AG08395 (cell line): Measurements from ENCODE around the gene PBX4.

Experiments used
- DNase-seq: peaks from one replicate; pipeline ENCODE4 v3.0.0; 2012; ENCODE audit warnings: mixed read lengths, low spot score

The PBX4 gene

GRCh38 chr19:19649155-19649554, 30.7 kb upstream of the PBX4 start:
- DNase-seq = no peak

GRCh38 chr19:19647037-19647835, 28.7 kb upstream of the PBX4 start:
- no peak for DNase-seq

GRCh38 chr19:19645233-19645870, 26.9 kb upstream of the PBX4 start:
- DNase-seq = no peak

GRCh38 chr19:19644054-19644388, 25.5 kb upstream of the PBX4 start:
- no peak for DNase-seq

GRCh38 chr19:19643158-19644053, 24.9 kb upstream of the PBX4 start, which contains the start of gene GMIP:
Gene GMIP, minus strand, starts transcription at chr19:19643657. Its CDS starts 128 bp downstream, at chr19:19643529.
- DNase-seq = peak; percentile 87

DNA sequence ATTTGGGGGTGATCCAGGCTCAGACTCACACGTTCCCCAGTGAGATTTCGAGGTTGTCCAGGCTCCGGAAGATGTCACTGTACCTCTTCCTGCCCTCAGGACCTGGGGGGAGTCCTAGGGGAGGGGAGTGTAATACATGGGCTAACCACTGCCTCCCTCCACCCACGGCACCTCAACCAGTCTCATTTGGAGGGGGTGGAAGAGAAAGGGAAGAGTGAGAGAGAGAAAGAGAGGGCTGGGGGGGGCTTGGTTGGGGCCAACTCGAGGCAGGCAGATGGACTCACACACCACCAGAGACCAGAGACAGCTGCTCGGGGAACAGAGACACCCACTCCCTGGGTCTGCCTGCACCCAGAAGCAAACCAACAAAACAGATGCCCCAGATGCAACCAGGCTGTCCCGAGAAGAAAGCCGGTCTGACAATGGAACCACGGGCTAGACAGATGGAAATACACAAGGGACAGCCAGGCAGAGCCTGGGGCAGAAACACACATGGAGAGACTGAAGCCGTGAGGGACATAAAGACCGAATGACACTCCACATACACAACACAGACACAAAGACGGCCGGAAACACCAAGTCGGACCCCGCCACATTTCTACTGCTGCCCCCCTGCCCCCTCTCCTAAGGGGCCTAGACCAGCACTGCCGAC, 24.1 kb upstream of the PBX4 start:
- peak; percentile 40 for DNase-seq

GRCh38 chr19:19637523-19638251, 19.2 kb upstream of the PBX4 start:
- no peak for DNase-seq

DNA sequence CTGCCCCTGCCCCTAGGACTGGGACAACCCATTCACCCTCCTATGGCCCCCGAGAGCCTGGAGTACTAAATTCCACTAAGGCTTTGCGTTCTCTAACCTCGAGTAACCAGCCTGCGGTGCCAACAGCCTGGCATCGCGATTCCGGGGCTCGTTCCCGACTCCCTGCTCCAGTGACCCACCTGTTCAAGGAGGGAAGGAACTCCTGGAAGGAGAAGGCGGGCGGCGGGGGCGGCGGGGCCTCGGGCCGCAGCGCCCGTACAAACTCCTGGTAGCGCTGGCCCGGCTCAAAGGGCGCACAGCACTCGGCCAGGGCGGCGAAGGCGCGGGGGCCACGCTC, 18.7 kb upstream of the PBX4 start:
- DNase-seq = no peak

GRCh38 chr19:19636573-19637185, 18.2 kb upstream of the PBX4 start:
- DNase-seq = no peak

GRCh38 chr19:19635313-19635702, 16.8 kb upstream of the PBX4 start:
- no peak for DNase-seq

DNA sequence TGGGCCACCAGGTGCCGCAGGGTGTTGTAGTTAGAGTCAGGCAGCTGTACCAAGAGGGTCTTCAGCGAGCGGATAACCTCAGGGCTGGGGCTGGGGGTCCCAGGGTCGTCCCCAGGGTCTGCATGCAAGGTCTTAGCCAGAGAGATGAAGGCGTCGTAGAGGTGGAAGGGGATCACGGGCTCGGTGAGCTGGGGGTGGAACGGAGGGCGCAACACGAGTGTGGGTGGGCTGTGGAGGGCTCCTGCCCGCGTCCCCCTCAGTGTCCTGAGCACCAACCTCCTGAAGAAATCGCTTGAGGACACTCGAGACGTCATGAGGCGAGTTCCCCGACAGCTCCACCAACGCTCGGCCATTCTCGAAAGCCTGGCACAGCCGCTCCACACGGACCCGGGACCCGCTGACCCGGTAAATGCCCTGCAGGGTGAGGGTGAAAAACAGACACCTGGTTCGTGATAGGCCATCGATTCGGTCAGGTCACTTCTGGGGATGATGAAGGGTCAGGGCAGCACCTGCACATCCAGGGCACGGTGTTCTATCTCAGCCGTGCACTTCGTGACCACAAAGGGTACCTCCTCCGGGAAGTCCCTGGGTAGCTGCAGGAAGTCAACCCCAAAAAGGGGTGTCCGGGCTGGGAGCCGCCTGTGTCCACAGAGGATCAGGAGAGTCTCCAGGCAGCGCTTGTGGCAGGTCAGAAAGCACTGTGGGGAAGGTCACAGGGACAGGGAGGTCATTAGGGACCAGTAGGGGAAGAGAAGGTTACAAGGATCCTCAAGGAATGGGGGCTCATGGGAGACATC, 16.2 kb upstream of the PBX4 start:
- no peak for DNase-seq

- no peak for DNase-seq
These were observed 15.4 kb upstream of the PBX4 start for GRCh38 chr19:19633711-19634515.

DNA sequence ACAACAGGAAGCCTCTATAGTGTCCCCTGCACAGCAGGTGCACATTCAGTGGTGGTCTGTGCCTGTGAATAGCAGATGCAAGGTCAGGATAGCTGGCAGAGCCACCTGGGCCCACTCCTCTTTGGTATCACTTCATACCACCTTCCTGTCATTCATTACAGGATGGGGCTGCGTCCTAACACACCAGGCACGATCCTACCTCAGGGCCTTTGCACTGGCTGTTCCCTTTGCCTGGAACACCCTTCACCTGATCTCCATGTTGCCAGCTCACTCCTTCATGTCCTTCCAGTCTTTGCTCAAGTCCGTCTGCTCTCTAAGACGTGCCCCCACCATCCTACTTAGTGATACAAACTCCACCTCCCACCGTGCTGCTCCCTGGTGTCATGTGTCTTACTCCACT, 14.2 kb upstream of the PBX4 start:
- DNase-seq = no peak

GRCh38 chr19:19631346-19631745, 12.9 kb upstream of the PBX4 start:
- DNase-seq = no peak

DNA sequence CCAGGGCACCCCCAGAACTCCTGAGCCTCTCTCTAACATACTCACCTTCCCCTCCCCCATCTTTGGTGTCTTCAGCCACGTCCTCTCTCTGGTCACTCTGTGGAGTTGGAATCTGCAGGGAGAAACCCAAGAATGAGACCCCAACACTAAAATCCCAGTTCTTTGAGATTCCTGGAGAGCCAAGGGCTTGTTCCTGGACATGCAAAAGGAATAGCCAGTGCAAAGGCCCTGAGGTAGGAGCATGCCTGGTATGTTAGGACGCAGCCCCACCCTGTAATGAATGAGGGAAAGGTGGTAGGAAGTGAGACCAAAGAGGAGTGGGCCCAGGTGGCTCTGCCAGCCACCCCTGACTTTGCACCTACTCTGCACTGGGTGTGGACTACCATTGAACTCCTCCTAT, 11.9 kb upstream of the PBX4 start:
- DNase-seq = no peak

DNA sequence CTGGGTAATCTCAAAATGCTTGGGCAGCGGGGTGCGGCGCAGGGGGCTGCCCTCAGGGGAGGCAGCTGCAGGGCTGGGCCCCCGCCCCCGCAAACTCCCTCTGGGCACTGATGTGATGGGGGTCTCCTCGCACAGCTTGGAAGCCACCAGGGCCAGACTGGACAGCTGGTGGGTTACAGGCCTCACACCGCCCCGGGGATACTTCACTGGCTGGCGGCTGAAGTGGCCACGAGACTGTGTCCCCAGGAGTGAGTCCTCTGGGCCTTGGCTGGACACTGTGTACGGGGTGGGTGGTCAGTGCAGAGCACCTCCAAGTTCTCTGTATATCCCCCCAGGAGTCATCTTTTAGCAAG, 11.6 kb upstream of the PBX4 start:
- no peak for DNase-seq

DNA sequence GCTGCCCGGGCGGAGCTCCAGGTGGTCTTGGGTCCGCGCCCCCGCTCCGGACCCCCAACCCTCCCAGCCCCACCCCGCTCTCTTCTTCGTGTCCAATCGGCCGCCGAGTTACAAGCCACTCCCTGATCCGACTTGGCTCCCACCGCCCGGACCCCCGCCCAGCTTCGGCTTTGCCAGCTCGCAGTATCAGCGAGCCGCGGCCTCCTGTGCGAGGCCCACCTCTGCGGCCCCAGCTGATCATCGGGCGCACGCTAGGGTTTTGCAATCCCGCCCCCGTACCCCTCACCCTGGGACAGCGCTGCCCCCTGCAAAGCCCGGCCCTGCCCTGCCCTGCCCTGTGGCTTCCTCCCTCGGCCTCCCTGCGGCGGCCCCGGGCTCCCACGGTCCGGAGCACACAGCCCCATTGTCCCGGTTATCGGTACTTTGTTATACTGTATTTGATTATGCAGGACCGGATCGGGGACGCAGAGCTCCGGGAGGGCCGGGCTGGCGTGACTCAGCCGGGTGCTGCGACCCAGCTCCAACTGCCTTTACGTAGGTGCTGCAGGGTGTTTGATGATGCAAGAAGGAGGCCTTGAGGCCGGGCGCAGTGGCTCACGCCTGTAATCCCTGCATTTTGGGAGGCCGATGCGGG, 10.1 kb upstream of the PBX4 start:
- DNase-seq = no peak

- DNase-seq = peak; percentile 41
These were observed 9.4 kb upstream of the PBX4 start, which contains the start of gene LPAR2 for GRCh38 chr19:19627621-19628500. Gene LPAR2, minus strand, starts transcription at chr19:19628220. Its CDS starts 945 bp downstream, at chr19:19627275.
